GM12878 (cell line): Measurements from ENCODE around the gene CNOT8. TPM values are rescaled to one million over a fixed set of nuclear protein-coding genes. Genes with fewer than 3 reads are reported as not detected.

Experiments used
- ATAC-seq: fragments of 200-7000 bp; cut with Tn5 transposase; 3 replicates; pipeline ENCODE4 v1.9.1; 2020; ENCODE audit warnings: mild to moderate bottlenecking, moderate library complexity
- BruUV-seq: library from RNA; stranded (reverse); fragments of 400-500 nt; replicated peaks from 2 replicates; lab custom pipeline; 2021; lab: Mats Ljungman, UMichigan
- CTCF ChIA-PET: fragments of 300-600 bp; sonication (Branson Sonifier 250); formaldehyde crosslinking; extraction: SDS; loops from one replicate; lab custom pipeline; 2021; ENCODE audit warnings: inconsistent platforms; lab: Yijun Ruan, JAX
- POLR2A ChIA-PET: fragments of 350-600 bp; formaldehyde crosslinking; extraction: SDS; loops from one replicate; lab custom pipeline; 2021; ENCODE audit warnings: inconsistent platforms; lab: Charles Lee
- RAD21 ChIA-PET: fragments of 300-600 bp; sonication (Branson Sonifier 250); formaldehyde crosslinking; loops from one replicate; lab custom pipeline; 2023; ENCODE audit warnings: antibody characterized with exemption; ENCODE audit not compliant: unreplicated experiment; lab: Charles Lee
- SMC1A ChIA-PET: fragments of 300-600 bp; sonication (Branson Sonifier 250); formaldehyde crosslinking; loops from one replicate; lab custom pipeline; 2023; ENCODE audit not compliant: unreplicated experiment, uncharacterized antibody; lab: Charles Lee
- DNase-seq: peaks from one replicate; pipeline ENCODE4 v3.0.0-alpha.2; 2011; ENCODE audit warnings: low read depth, low spot score
- FAIRE-seq: peaks from 3 replicates; lab custom pipeline; 2011; peaks lifted over from hg19 to GRCh38; lab: Jason Lieb, UNC
- H2AFZ ChIP-seq: 2 replicates; pipeline ENCODE4 v1.6.0; 2011; ENCODE audit warnings: low read depth, low read length, control low read depth; ENCODE audit not compliant: control insufficient read depth
- H3K27ac ChIP-seq: 2 replicates; pipeline ENCODE4 v1.5.1; 2011; ENCODE audit warnings: control low read depth; ENCODE audit not compliant: control insufficient read depth, insufficient read depth
- H3K27me3 ChIP-seq, 2 experiments: replicated peaks in 1 of 2; 2 replicates each; pipeline versions ENCODE4 v1.6.0 to v1.6.1; 2011; ENCODE audit warnings: low read length in 1 of 2; ENCODE audit not compliant: control insufficient read depth in 2 of 2, insufficient read depth in 2 of 2
- H3K36me3 ChIP-seq, 2 experiments: 2 replicates each; pipeline ENCODE4 v1.5.1; 2011; ENCODE audit warnings: low read length in 1 of 2; ENCODE audit not compliant: control insufficient read depth in 2 of 2, insufficient read depth in 2 of 2
- H3K4me1 ChIP-seq: 2 replicates; pipeline ENCODE4 v1.6.1; 2011; ENCODE audit warnings: mild to moderate bottlenecking, low read length, moderate library complexity, mixed read lengths; ENCODE audit not compliant: control insufficient read depth, insufficient read depth
- H3K4me2 ChIP-seq: 2 replicates; pipeline ENCODE4 v1.6.0; 2011; ENCODE audit warnings: control low read depth; ENCODE audit not compliant: control insufficient read depth, insufficient read depth
- H3K4me3 ChIP-seq: fragments of 200-600 bp; sonication (generic); 2 replicates; pipeline ENCODE4 v1.5.1; 2016
- H3K79me2 ChIP-seq: 2 replicates; pipeline ENCODE4 v1.6.0; 2011; ENCODE audit warnings: low read length; ENCODE audit not compliant: control insufficient read depth, insufficient read depth
- H3K9ac ChIP-seq: 2 replicates; pipeline ENCODE4 v1.8.0; 2011; ENCODE audit warnings: low read length, control low read depth, mixed read lengths; ENCODE audit not compliant: control insufficient read depth, insufficient read depth
- H3K9me3 ChIP-seq: replicated peaks from 3 replicates; pipeline ENCODE4 v1.5.1; 2011; ENCODE audit warnings: mild to moderate bottlenecking, low read length; ENCODE audit not compliant: control insufficient read depth, insufficient read depth
- H4K20me1 ChIP-seq: 2 replicates; pipeline ENCODE4 v1.6.0; 2011; ENCODE audit not compliant: control insufficient read depth, insufficient read depth
- ASH2L ChIP-seq: fragments of 300-600, 200-600 bp; sonication (generic); IDR thresholded peaks from 2 replicates; pipeline ENCODE4 v1.6.1; 2017; ENCODE audit warnings: low read depth, mild to moderate bottlenecking, borderline replicate concordance
- BRCA1 ChIP-seq: IDR thresholded peaks from 2 replicates; pipeline ENCODE4 v1.6.1; 2011; ENCODE audit warnings: low read depth, low read length, improper control_type of control experiment
- CHD1 ChIP-seq: IDR thresholded peaks from 2 replicates; pipeline ENCODE4 v1.6.1; 2012; ENCODE audit warnings: low read depth, low read length, improper control_type of control experiment
- CHD2 ChIP-seq: IDR thresholded peaks from 2 replicates; pipeline ENCODE4 v1.6.1; 2011; ENCODE audit warnings: low read depth, low read length, improper control_type of control experiment, borderline replicate concordance
- EGR1 ChIP-seq, 2 experiments: IDR thresholded peaks; 1 replicate in 1 of 2; 2 replicates in 1 of 2; pipeline ENCODE4 v1.6.1; 2011 to 2012; ENCODE audit warnings: low read depth in 2 of 2, low read length in 2 of 2, borderline replicate concordance in 1 of 2, mild to moderate bottlenecking in 1 of 2, moderate library complexity in 1 of 2
- ETV6 ChIP-seq, 2 experiments: fragments of 450-650 bp in 1 of 2; IDR thresholded peaks in 1 of 2; conservative IDR thresholded peaks in 1 of 2; 2 replicates each; pipeline ENCODE4 v1.6.1; 2014; ENCODE audit warnings: antibody characterized with exemption in 1 of 2, borderline replicate concordance in 1 of 2, low read depth in 1 of 2, mild to moderate bottlenecking in 1 of 2, moderate library complexity in 1 of 2
- IKZF2 ChIP-seq, 2 experiments: fragments of 450-650 bp; IDR thresholded peaks; 2 replicates each; pipeline ENCODE4 v1.6.1; 2017; ENCODE audit warnings: mild to moderate bottlenecking in 2 of 2, moderate library complexity in 2 of 2
- JUND ChIP-seq: IDR thresholded peaks from 2 replicates; pipeline ENCODE4 v1.6.1; 2012; ENCODE audit warnings: low read depth, mild to moderate bottlenecking, low read length, improper control_type of control experiment, moderate library complexity
- KAT2A ChIP-seq: conservative IDR thresholded peaks from 2 replicates; pipeline ENCODE4 v1.6.1; 2011; ENCODE audit warnings: low read depth, low read length; ENCODE audit not compliant: control insufficient read depth
- MAX ChIP-seq: IDR thresholded peaks from 2 replicates; pipeline ENCODE4 v1.6.1; 2012; ENCODE audit warnings: low read depth, low read length, improper control_type of control experiment
- MXI1 ChIP-seq: fragments of 150-350 bp; IDR thresholded peaks from 2 replicates; pipeline ENCODE4 v1.6.1; 2011; ENCODE audit warnings: low read depth, mild to moderate bottlenecking, inconsistent platforms, low read length, improper control_type of control experiment
- NBN ChIP-seq: fragments of 450-650 bp; IDR thresholded peaks from 2 replicates; pipeline ENCODE4 v1.6.1; 2016
- NFYB ChIP-seq: IDR thresholded peaks from 2 replicates; pipeline ENCODE4 v1.6.1; 2011; ENCODE audit warnings: low read depth, mild to moderate bottlenecking, low read length, improper control_type of control experiment, moderate library complexity; ENCODE audit not compliant: insufficient read depth
- NR2C2 ChIP-seq: IDR thresholded peaks from 2 replicates; pipeline ENCODE4 v1.6.1; 2011; ENCODE audit warnings: borderline replicate concordance, low read depth; ENCODE audit not compliant: control insufficient read depth, insufficient read length
- SMAD1 ChIP-seq: fragments of 450-650 bp; IDR thresholded peaks from 2 replicates; pipeline ENCODE4 v1.6.1; 2018; ENCODE audit warnings: mild to moderate bottlenecking, low read depth; ENCODE audit not compliant: partially characterized antibody
- SMAD5 ChIP-seq: IDR thresholded peaks from 2 replicates; pipeline ENCODE4 v1.6.1; 2016; ENCODE audit warnings: antibody characterized with exemption, low read depth
- TCF12 ChIP-seq: IDR thresholded peaks from 2 replicates; pipeline ENCODE4 v1.6.1; 2011; ENCODE audit warnings: low read depth, mild to moderate bottlenecking, low read length
- ZNF217 ChIP-seq: fragments of 450-650 bp; IDR thresholded peaks from 2 replicates; pipeline ENCODE4 v1.6.1; 2017; ENCODE audit warnings: antibody characterized with exemption, mild to moderate bottlenecking
- ZNF274 ChIP-seq: IDR thresholded peaks from one replicate; pipeline ENCODE4 v1.8.0; 2011; ENCODE audit not compliant: insufficient read length, insufficient read depth
- WGBS: methylation state at CpG from one replicate; pipeline ENCODE4 v1.1.6; 2016; ENCODE audit warnings: low lambda C conversion rate; ENCODE audit not compliant: insufficient replicate concordance, insufficient coverage; ENCODE audit errors: missing lambda C conversion rate; 5-methylcytosine and 5-hydroxymethylcytosine counted together
- in situ Hi-C: fragments of 300-500 bp; cut with MboI; formaldehyde crosslinking; loops from 9 replicates; pipeline ENCODE4 v1.14.3; 2018; ENCODE audit warnings: mixed read lengths
- intact Hi-C: fragments of 100-400 bp; cut with micrococcal nuclease; formaldehyde crosslinking; loops from one replicate; pipeline ENCODE4 v1.14.2; 2022; ENCODE audit not compliant: unreplicated experiment
- polyA plus RNA-seq, 11 experiments: library from polyadenylated mRNA; depleted of rRNA in 4 of 11; unstranded in 6 of 11; stranded (reverse) in 5 of 11; fragments of >200 nt; fragmentation: Nextera tagmentation in 4 of 11; fragmentation: Illumina TruSeq in 1 of 11; extraction: Ambion mirVana in 4 of 11; extraction: Trizol in 1 of 11; gene quantifications; 1 replicate in 1 of 11; 2 replicates in 10 of 11; pipeline versions ENCODE4 v1.2.1 to v1.2.3, GENCODE V29; 2011 to 2016; ENCODE audit warnings: inconsistent platforms in 2 of 11, missing spikeins in 2 of 11, low read depth in 1 of 11
- total RNA-seq, 4 experiments: library from RNA; depleted of rRNA in 3 of 4; stranded (reverse); fragments of >200 nt in 3 of 4; fragmentation: Illumina TruSeq in 1 of 4; extraction: Trizol in 1 of 4; gene quantifications; 2 replicates each; pipeline versions ENCODE4 v1.2.1 to v1.2.3, GENCODE V29; 2013 to 2021
- TF ChIP-seq, protein P1 (sequence below): IDR thresholded peaks from 2 replicates; pipeline ENCODE4 v1.6.1; 2012; ENCODE audit warnings: low read depth, low read length, improper control_type of control experiment

The CNOT8 gene
- total and polyA plus RNA-seq, 10 of the 15 experiments (the other 5 are each of a cell fraction or from before 2014, with no cell fraction given): 13.2 to 57.1 (median 39.0) TPM

GRCh38 chr5:154857530-154858296, 714 bp upstream of the CNOT8 start:
- CTCF ChIA-PET: interaction anchor here (1.3 to 1.5 kb wide), 3 partner anchors 59 to 208 kb away, joined by 3 to 4 read pairs (median 4); no protein-coding TSS in a partner anchor
- Histone ChIP-seq H3K36me3 (no peaks in the 10 kb centered on the region), H3K4me2 (peak overlapping the region; percentile 98), H3K9me3 (no peaks in the 10 kb centered on the region), H3K9ac (peak overlapping the region; percentile 80), H2AFZ (peak overlapping the region; percentile 92), H4K20me1 (no peaks in the 10 kb centered on the region; the same call in 1 of the 2 replicates), H3K27ac (peak overlapping the region; percentile 91), H3K79me2 (peaks cover 42% of the 10 kb centered on the region), H3K27me3 (no peaks in the 10 kb centered on the region), H3K4me1 (peaks cover 11% of the 10 kb centered on the region), H3K4me3 (peak overlapping the region; percentile 80)
- TSS peak; percentile 78 for BruUV-seq
- POLR2A ChIA-PET: interaction anchor here (0.6 to 2.3 kb wide), 5 partner anchors 13 to 807 kb away, joined by 3 to 7 read pairs (median 4); no protein-coding TSS in a partner anchor
- in situ Hi-C loops: no loop called here
- FAIRE-seq: peak; percentile 7
- peak; percentile 62 for DNase-seq
- RAD21 ChIA-PET: interaction anchor here (0.8 to 2.0 kb wide), 4 partner anchors 80 to 409 kb away, joined by 3 to 7 read pairs (median 3); partner anchors contain the start of gene GEMIN5
- WGBS: under 1% methylated on average over 55 of the region's 59 CpGs
- peak; percentile 78 for ATAC-seq
- intact Hi-C loops: loop anchor here (1.0 to 5.0 kb wide), 4 partner anchors 15 to 410 kb away; partner anchors contain the start of genes GEMIN5, LARP1 and SAP30L
- SMC1A ChIA-PET: interaction anchor here (0.6 to 1.6 kb wide), 5 partner anchors 37 to 206 kb away, joined by 3 to 6 read pairs (median 3); partner anchors contain the start of gene GEMIN5
- TF ChIP-seq IKZF2 (IDR thresholded peaks at IDR 0.05): peak; percentile 16 to 37; a peak in 3 of 4 replicates
- peak; percentile 67 for TF ChIP-seq MXI1
- TF ChIP-seq CHD2: no peak; the same call in 1 of the 2 replicates
- TF ChIP-seq CHD1: 0 out of 2 replicates have a peak, but pooled peaks have one; percentile 42
- TF ChIP-seq ETV6 (conservative IDR thresholded peaks at IDR 0.05 in 1 of 2, IDR thresholded peaks at IDR 0.05 in 1 of 2; ENCODE audit: borderline replicate concordance in 1 of 2, low read depth in 1 of 2): 0 out of 4 replicates have a peak, but pooled peaks of 1 of the 2 experiments have one; percentile 4
- no peak for TF ChIP-seq JUND
- no peak for TF ChIP-seq SMAD5
- no peak for TF ChIP-seq ZNF274
- 0 out of 2 replicates have a peak, but pooled peaks have one; percentile 11 for TF ChIP-seq TCF12
- peak; percentile 78 for TF ChIP-seq MAX
- TF ChIP-seq NBN: no peak
- no peak for TF ChIP-seq BRCA1
- no peak for TF ChIP-seq SMAD1
- TF ChIP-seq EGR1 (IDR thresholded peaks at IDR 0.05; ENCODE audit: borderline replicate concordance in 1 of 2, low read depth in 2 of 2, low read length in 2 of 2): peak in 1 of 2 experiments; percentile 49; a peak in 2 of 3 replicates
- no peak for TF ChIP-seq ZNF217
- no peak for TF ChIP-seq KAT2A
- TF ChIP-seq ASH2L: 0 out of 2 replicates have a peak, but pooled peaks have one; percentile 28
- TF ChIP-seq NR2C2: no peak
- no peak for TF ChIP-seq NFYB
- TF ChIP-seq, protein P1, sequence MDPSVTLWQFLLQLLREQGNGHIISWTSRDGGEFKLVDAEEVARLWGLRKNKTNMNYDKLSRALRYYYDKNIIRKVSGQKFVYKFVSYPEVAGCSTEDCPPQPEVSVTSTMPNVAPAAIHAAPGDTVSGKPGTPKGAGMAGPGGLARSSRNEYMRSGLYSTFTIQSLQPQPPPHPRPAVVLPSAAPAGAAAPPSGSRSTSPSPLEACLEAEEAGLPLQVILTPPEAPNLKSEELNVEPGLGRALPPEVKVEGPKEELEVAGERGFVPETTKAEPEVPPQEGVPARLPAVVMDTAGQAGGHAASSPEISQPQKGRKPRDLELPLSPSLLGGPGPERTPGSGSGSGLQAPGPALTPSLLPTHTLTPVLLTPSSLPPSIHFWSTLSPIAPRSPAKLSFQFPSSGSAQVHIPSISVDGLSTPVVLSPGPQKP: no peak; the same call in 1 of the 2 replicates
